Psoas muscle (tissue), 8 donors: ENCODE measurements around the gene DNAJC15. TPM values are rescaled to one million over a fixed set of nuclear protein-coding genes. Genes with fewer than 3 reads are reported as not detected.

ENCODE experiments used
- ATAC-seq, 4 donors: fragments of 200-7000 bp; cut with Tn5 transposase; one replicate each; pipeline ENCODE4 v1.9.1; 2020; ENCODE audit warnings: moderate library complexity in 3 of 4, mild to moderate bottlenecking in 2 of 4
- DNase-seq, 2 donors: peaks; one replicate each; pipeline ENCODE4 v3.0.0-alpha.2; 2020
- H3K27ac ChIP-seq: fragments of 200-600 bp; one replicate; pipeline ENCODE4 v1.8.0; 2022
- H3K27me3 ChIP-seq, 3 donors: fragments of 200-600 bp in 1 of 3; one replicate each; pipeline versions ENCODE4 v1.6.1 to v1.8.0; 2013 to 2022; ENCODE audit warnings: low read length in 2 of 3, mild to moderate bottlenecking in 2 of 3, moderate library complexity in 1 of 3; ENCODE audit not compliant: insufficient read depth in 3 of 3
- H3K36me3 ChIP-seq, 2 donors: fragments of 200-600 bp in 1 of 2; one replicate each; pipeline versions ENCODE4 v1.6.1 to v1.8.0; 2013 to 2022; ENCODE audit warnings: low read depth in 1 of 2, mild to moderate bottlenecking in 1 of 2, moderate library complexity in 1 of 2; ENCODE audit not compliant: insufficient read depth in 1 of 2
- H3K4me1 ChIP-seq: fragments of 200-600 bp; one replicate; pipeline ENCODE4 v1.8.0; 2022
- H3K4me3 ChIP-seq: fragments of 200-600 bp; one replicate; pipeline ENCODE4 v1.8.0; 2022; ENCODE audit warnings: mild to moderate bottlenecking
- H3K9me3 ChIP-seq: fragments of 200-600 bp; one replicate; pipeline ENCODE4 v1.8.0; 2022
- CTCF ChIP-seq: fragments of 200-600 bp; IDR thresholded peaks from one replicate; pipeline ENCODE4 v1.8.0; 2022; ENCODE audit warnings: antibody characterized with exemption
- WGBS, 3 donors: extraction: QIAGEN DNeasy Blood & Tissue Kit; methylation state at CpG; one replicate each; pipeline versions ENCODE4 v1.1.6 to v1.1.7; 2013; 5-methylcytosine and 5-hydroxymethylcytosine counted together
- intact Hi-C, 2 donors: fragments of 100-400 bp; cut with DNase I; formaldehyde crosslinking; loops; one replicate each; pipeline versions ENCODE4 v1.11.0 to v1.14.2; 2022
- long read RNA-seq, 2 donors: library from polyadenylated mRNA; unstranded; transcript quantifications; one replicate each; pipeline ENCODE4 v2.0.0, GENCODE V29; 2021
- polyA plus RNA-seq, 3 donors: library from polyadenylated mRNA; stranded (reverse); fragments of 200-250 nt; gene quantifications; one replicate each; pipeline ENCODE4 v1.2.3, GENCODE V29; 2013
- total RNA-seq, 4 donors: library from RNA; stranded (reverse); fragmentation: NEBNext Ultra II Directional in 2 of 4; extraction: Animal tissue kit (Norgen Biotek cat#: 25700) in 2 of 4; gene quantifications; one replicate each; pipeline versions ENCODE4 v1.2.1 to v1.2.4, GENCODE V29; 2021 to 2023
- donor health status: healthy with polysubstance abuse.
- donor health status: DM: no; HTN: no; CAD: no; lungs with moderate emphysema.
- donor health status: Bipolar disorder and iron deficiency.
- donor health status: healthy.
- donor health status: DM: yes; HTN: yes; CAD: no.
- donor health status: DM: no; HTN: no; CAD: no.
- donor health status: DM: no; HTN: no; CAD: no.
- donor health status: DM: yes; HTN: yes; CAD: no.

Gene DNAJC15
- total RNA-seq (10 to 100 TPM in 3 of 4 donors, 1 to 10 TPM in 1; 9.4 to 13.6 (median 11.4) TPM), polyA plus RNA-seq (10 to 100 TPM; 17.1 to 22.4 (median 18.8) TPM)
- long read RNA-seq, donor 1, full-length matches to known transcripts: 11 of 15 reads
- long read RNA-seq, donor 1, partial matches to known transcripts: 3 of 15 reads
- long read RNA-seq, donor 1, other reads (novel, unspliced or antisense): 1 of 15 reads
- long read RNA-seq, donor 2, full-length matches to known transcripts: 59 of 63 reads
- long read RNA-seq, donor 2, partial matches to known transcripts: 0 of 63 reads
- long read RNA-seq, donor 2, other reads (novel, unspliced or antisense): 4 of 63 reads

DNA sequence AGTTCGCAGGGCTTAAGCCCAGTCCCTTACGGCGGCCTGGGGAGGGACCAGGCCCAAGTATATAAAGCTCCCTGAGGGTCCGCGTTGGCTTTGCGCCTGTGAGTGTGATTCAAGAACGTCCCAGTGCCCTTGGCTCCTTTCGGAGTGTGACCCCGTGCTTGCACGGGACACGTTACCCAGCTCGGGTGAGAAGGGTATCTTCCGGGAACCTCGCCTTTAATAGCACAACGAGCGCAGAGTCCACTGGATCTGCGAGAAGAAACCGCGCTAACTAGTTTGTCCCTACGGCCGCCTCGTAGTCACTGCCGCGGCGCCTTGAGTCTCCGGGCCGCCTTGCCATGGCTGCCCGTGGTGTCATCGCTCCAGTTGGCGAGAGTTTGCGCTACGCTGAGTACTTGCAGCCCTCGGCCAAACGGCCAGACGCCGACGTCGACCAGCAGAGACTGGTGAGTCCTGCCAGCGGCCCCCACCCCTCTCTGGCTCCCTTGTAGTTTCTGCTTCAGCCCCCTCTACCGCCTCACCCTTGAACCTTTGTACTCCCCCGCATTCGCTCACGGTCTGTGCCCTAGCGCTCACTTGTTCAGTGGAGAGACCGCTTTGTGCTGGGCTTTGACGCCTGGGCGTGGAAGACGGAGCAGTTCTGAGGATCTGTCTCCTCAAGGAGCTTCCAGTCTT lies at the start of gene DNAJC15:
Gene DNAJC15, plus strand, starts transcription at position 298 of the 675 bp plus-strand sequence. Its CDS starts 41 bp downstream, at position 339.
- peak; percentile 90 to 97 (median 96) for ATAC-seq
- peak; percentile 91 to 95 for DNase-seq
- H3K36me3 ChIP-seq: peaks cover 0 to 10% of the 10 kb centered on the region in 2 donors
- H3K27ac ChIP-seq: peak within 1 kb of the TSS; percentile 76
- intact Hi-C loops: no loop called here
- H3K9me3 ChIP-seq: no peaks in the 10 kb centered on the region
- H3K4me1 ChIP-seq: no peaks in the 10 kb centered on the region
- WGBS, 3 donors: 0 to 2% (median 0%) methylated on average over 45 to 48 of the region's 48 CpGs
- no peak for TF ChIP-seq CTCF
- peak within 1 kb of the TSS; percentile 81 for H3K4me3 ChIP-seq
- no peaks in the 10 kb centered on the region for H3K27me3 ChIP-seq

DNA sequence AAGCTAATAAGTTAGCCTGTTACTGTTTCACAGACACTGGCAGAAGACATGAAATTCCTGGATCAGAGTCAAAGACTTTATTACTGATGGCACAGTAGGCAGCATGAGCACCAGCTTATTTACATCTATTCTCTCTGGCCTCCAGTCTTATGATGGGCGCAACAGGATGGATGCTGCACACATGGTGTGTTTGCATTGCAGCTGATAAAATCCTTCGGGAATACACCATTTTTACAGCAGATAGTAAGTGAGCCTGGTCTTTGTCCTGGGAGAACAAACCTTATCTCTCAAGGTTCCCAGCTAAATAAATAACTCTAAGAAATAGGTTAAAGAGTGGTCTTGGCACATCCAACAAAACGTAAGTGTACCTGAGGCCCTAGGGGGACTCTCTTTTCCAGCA lies 47.3 kb upstream of the DNAJC15 start:
- DNase-seq: no peak
- WGBS, 3 donors: 97 to 98% (median 97%) methylated on average over 3 of the region's 3 CpGs
- intact Hi-C loops: no loop called here

DNA sequence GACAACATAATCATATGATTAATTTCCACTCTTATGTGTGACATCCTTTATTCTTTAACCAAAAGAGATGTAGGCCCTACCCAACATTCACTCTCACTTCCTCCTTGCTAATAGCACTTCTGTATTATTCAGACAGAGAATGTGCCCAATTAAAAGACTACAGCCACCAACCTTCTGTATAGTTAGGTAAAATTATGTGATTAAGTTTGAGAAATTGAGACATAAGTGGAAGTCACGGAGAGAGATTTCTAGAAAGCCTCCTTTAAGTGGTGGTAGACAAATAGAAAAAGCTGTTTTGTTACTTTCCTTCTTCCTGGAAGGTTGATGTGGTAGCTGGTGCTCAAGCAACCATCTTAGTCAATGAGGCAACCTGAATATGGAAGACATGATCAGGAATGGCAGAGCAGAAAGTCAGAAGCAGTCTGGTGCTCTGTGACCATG lies 46.1 kb upstream of the DNAJC15 start:
- Histone ChIP-seq H3K4me1 (no peaks in the 10 kb centered on the region), H3K27me3 (no peaks in the 10 kb centered on the region), H3K36me3 (no peaks in the 10 kb centered on the region), H3K27ac (no peak overlapping the region), H3K9me3 (no peaks in the 10 kb centered on the region), H3K4me3 (no peak overlapping the region)
- intact Hi-C loops: no loop called here
- TF ChIP-seq CTCF: no peak
- 95 to 100% (median 96%) methylated on average over 1 of the region's 1 CpG for WGBS, 3 donors
- ATAC-seq (no peak), DNase-seq (no peak)

More for the DNA sequence above, 47.3 kb upstream of the DNAJC15 start:
- Histone ChIP-seq H3K4me1 (no peaks in the 10 kb centered on the region), H3K27ac (no peak overlapping the region), H3K9me3 (no peaks in the 10 kb centered on the region), H3K36me3 (no peaks in the 10 kb centered on the region), H3K27me3 (no peaks in the 10 kb centered on the region), H3K4me3 (no peak overlapping the region)
- no peak for ATAC-seq
- TF ChIP-seq CTCF: no peak

DNA sequence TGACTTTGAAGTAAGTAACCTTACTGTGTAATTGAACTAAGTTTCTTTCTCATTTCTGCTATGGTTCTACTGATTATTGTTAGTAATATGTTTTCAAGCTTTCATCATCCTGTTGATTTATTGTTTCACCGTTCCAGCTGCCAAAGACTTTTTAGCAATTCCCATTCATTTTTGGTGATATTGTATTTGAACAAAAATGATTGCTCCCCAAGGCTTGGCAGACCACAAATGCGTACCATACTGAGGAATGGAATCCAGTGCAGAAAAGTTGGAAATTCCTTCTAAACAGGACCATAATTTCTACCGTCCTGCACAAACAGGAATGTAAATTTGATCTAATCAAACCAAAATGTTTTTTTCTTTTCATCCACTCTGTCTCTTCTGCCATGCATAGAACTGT lies 42.1 kb upstream of the DNAJC15 start:
- Histone ChIP-seq H3K36me3 (no peaks in the 10 kb centered on the region), H3K27ac (no peak overlapping the region), H3K27me3 (no peaks in the 10 kb centered on the region), H3K4me1 (no peaks in the 10 kb centered on the region), H3K9me3 (no peaks in the 10 kb centered on the region), H3K4me3 (no peak overlapping the region)
- intact Hi-C loops: no loop called here
- DNase-seq: no peak
- no peak for TF ChIP-seq CTCF
- 15 to 38% (median 18%) methylated on average over 3 of the region's 3 CpGs for WGBS, 3 donors
- no peak for ATAC-seq
